ENCODE measurements around the gene GRAP2.

DNA sequence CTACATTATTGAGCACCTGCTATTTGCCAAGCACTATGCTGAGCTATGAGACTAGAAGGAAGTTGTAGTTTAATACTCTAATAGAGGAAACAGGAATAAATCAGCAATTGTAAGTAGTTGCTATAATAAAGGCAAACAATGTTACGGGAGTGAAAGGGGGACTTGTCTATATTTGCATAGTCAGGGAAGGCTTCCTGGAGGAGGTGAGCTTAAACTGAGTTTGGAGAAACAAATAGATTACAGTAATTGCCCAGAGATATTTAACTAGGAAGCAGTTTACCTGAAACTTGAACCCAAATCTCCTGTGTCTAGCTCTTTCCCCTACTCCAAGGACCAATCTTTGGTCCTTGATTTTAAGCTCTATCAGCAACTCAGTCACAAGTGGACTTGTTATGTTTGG, 5.2 kb upstream of the GRAP2 start:
- no peak for TF ChIP-seq EZH2 (IDR thresholded peaks at IDR 0.05; ENCODE audit: low read length, unreplicated experiment)
- TF ChIP-seq, protein P1, sequence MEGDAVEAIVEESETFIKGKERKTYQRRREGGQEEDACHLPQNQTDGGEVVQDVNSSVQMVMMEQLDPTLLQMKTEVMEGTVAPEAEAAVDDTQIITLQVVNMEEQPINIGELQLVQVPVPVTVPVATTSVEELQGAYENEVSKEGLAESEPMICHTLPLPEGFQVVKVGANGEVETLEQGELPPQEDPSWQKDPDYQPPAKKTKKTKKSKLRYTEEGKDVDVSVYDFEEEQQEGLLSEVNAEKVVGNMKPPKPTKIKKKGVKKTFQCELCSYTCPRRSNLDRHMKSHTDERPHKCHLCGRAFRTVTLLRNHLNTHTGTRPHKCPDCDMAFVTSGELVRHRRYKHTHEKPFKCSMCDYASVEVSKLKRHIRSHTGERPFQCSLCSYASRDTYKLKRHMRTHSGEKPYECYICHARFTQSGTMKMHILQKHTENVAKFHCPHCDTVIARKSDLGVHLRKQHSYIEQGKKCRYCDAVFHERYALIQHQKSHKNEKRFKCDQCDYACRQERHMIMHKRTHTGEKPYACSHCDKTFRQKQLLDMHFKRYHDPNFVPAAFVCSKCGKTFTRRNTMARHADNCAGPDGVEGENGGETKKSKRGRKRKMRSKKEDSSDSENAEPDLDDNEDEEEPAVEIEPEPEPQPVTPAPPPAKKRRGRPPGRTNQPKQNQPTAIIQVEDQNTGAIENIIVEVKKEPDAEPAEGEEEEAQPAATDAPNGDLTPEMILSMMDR (conservative IDR thresholded peaks at IDR 0.05; ENCODE audit: low read depth, low read length), result no peak

All from PC-3 (cell line).